Sigmoid colon (tissue), 4 donors: ENCODE data around the gene GLIPR2.

Experiments
- EP300 ChIP-seq, 4 donors: sonication (generic); formaldehyde crosslinking; IDR thresholded peaks; one replicate each; pipeline ENCODE4 v1.6.1; 2017; ENCODE audit warnings: antibody characterized with exemption in 4 of 4
- POLR2A ChIP-seq, 2 donors: fragments of 450-650 bp; IDR thresholded peaks; one replicate each; pipeline ENCODE4 v1.6.1; 2016; ENCODE audit warnings: antibody characterized with exemption in 2 of 2, mild to moderate bottlenecking in 2 of 2, moderate library complexity in 2 of 2
- POLR2AphosphoS5 ChIP-seq, 4 donors: sonication (generic); formaldehyde crosslinking; IDR thresholded peaks; one replicate each; pipeline ENCODE4 v1.6.1; 2017; ENCODE audit warnings: antibody characterized with exemption in 4 of 4
- TF ChIP-seq, protein P1 (sequence below), 4 experiments: fragments of 450-650 bp in 3 of 4; fragments of 200-600 bp in 1 of 4; IDR thresholded peaks; one replicate each; pipeline ENCODE4 v1.5.1; 2016 to 2019; ENCODE audit warnings: antibody characterized with exemption in 4 of 4, mild to moderate bottlenecking in 3 of 4, moderate library complexity in 2 of 4

GRCh38 chr9:36156116-36156515 lies 19.6 kb downstream of the GLIPR2 start:
- TF ChIP-seq, protein P1, sequence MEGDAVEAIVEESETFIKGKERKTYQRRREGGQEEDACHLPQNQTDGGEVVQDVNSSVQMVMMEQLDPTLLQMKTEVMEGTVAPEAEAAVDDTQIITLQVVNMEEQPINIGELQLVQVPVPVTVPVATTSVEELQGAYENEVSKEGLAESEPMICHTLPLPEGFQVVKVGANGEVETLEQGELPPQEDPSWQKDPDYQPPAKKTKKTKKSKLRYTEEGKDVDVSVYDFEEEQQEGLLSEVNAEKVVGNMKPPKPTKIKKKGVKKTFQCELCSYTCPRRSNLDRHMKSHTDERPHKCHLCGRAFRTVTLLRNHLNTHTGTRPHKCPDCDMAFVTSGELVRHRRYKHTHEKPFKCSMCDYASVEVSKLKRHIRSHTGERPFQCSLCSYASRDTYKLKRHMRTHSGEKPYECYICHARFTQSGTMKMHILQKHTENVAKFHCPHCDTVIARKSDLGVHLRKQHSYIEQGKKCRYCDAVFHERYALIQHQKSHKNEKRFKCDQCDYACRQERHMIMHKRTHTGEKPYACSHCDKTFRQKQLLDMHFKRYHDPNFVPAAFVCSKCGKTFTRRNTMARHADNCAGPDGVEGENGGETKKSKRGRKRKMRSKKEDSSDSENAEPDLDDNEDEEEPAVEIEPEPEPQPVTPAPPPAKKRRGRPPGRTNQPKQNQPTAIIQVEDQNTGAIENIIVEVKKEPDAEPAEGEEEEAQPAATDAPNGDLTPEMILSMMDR (IDR thresholded peaks at IDR 0.05), result no peak
- no peak for TF ChIP-seq POLR2AphosphoS5 (IDR thresholded peaks at IDR 0.05)
- no peak for TF ChIP-seq EP300 (IDR thresholded peaks at IDR 0.05)
- no peak for TF ChIP-seq POLR2A (IDR thresholded peaks at IDR 0.05)
